Ureter (tissue), 1 donor: ENCODE measurements around the gene DGCR6L. TPM values are rescaled to one million over a fixed set of nuclear protein-coding genes. Genes with fewer than 3 reads are reported as not detected.

Source experiments
- total RNA-seq: library from RNA; stranded (reverse); gene quantifications from one replicate; pipeline ENCODE4 v1.2.4, GENCODE V29; 2023
- donor health status: DM: yes; HTN: yes; CAD: no.

The DGCR6L gene
- total RNA-seq, 1 donor from 2014 or later = 31.4 TPM

Other genes starting within 250 kb of the DGCR6L start
- gene DGCR8, start 239.8 kb downstream of the DGCR6L start, total RNA-seq = 49.0 TPM
- 106 TPM for gene RANBP1, start 204.0 kb downstream of the DGCR6L start, total RNA-seq
- gene TRMT2A, start 202.8 kb downstream of the DGCR6L start, total RNA-seq = 81.8 TPM
- 64.2 TPM for gene ZDHHC8, start 188.3 kb downstream of the DGCR6L start, total RNA-seq
- gene CCDC188, start 169.0 kb downstream of the DGCR6L start, total RNA-seq = 2.6 TPM
- 1.3 TPM for gene RTN4R, start 51.7 kb downstream of the DGCR6L start, total RNA-seq
- gene ZNF74, start 74.1 kb upstream of the DGCR6L start, total RNA-seq = 9.0 TPM
- 11.0 TPM for gene SCARF2, start 117.8 kb upstream of the DGCR6L start, total RNA-seq
- 26.2 TPM for gene KLHL22, start 175.7 kb upstream of the DGCR6L start, total RNA-seq
- 119 TPM for gene MED15, start 187.6 kb upstream of the DGCR6L start, total RNA-seq